HEK293 (cell line): Measurements from ENCODE around the gene PPARG.
A peak's percentile ranks its signal among the peaks of the same experiment; 100 is the strongest.

Experiments
- CTCF ChIA-PET: fragments of 350-600 bp; formaldehyde crosslinking; extraction: SDS; loops from one replicate; lab custom pipeline; 2021; ENCODE audit warnings: antibody characterized with exemption; lab: Yijun Ruan, JAX
- POLR2A ChIA-PET: fragments of 300-600 bp; formaldehyde crosslinking; extraction: SDS; loops from one replicate; lab custom pipeline; 2020; ENCODE audit warnings: antibody characterized with exemption, inconsistent platforms; lab: Yijun Ruan, JAX
- H3K27ac ChIP-seq: fragments of 200-500 bp; sonication (Bioruptor generic); 2 replicates; pipeline ENCODE4 v1.5.1; 2014; ENCODE audit warnings: low read depth, low read length, control low read depth, inconsistent platforms; ENCODE audit errors: extremely low read depth
- H3K36me3 ChIP-seq, 2 experiments: fragments of 200-500 bp in 1 of 2; sonication (Bioruptor generic) in 1 of 2; 1 replicate in 1 of 2; 2 replicates in 1 of 2; pipeline ENCODE4 v1.5.1; 2014 to 2017; ENCODE audit warnings: inconsistent platforms in 2 of 2, low read length in 2 of 2; ENCODE audit not compliant: control insufficient read depth in 2 of 2, insufficient read depth in 1 of 2
- H3K4me1 ChIP-seq: fragments of 200-500 bp; sonication (Bioruptor generic); 2 replicates; pipeline ENCODE4 v1.5.1; 2014; ENCODE audit warnings: mild to moderate bottlenecking, low read length, inconsistent platforms; ENCODE audit not compliant: control insufficient read depth, insufficient read depth
- H3K4me3 ChIP-seq: 2 replicates; pipeline ENCODE4 v1.5.1; 2011; ENCODE audit warnings: low read depth, mild to moderate bottlenecking, control low read depth, low read length, moderate library complexity
- H3K9me3 ChIP-seq: fragments of 200-500 bp; sonication (Bioruptor generic); 2 replicates; pipeline ENCODE4 v1.5.1; 2014; ENCODE audit warnings: low read depth, low read length, inconsistent platforms; ENCODE audit not compliant: control insufficient read depth, insufficient read depth
- BCL11A ChIP-seq: fragments of 450-650 bp; formaldehyde crosslinking; IDR thresholded peaks from 2 replicates; pipeline ENCODE4 v1.5.1; 2016; ENCODE audit warnings: low read depth, missing biosample characterization, missing genetic modification characterization
- BCL6B ChIP-seq: fragments of 450-650 bp; formaldehyde crosslinking; IDR thresholded peaks from 2 replicates; pipeline ENCODE4 v1.5.1; 2017; ENCODE audit warnings: missing biosample characterization, missing genetic modification characterization
- GLIS1 ChIP-seq: fragments of 450-650 bp; formaldehyde crosslinking; IDR thresholded peaks from 2 replicates; pipeline ENCODE4 v1.5.1; 2016; ENCODE audit warnings: missing biosample characterization, missing genetic modification characterization
- MYNN ChIP-seq: fragments of 450-650 bp; formaldehyde crosslinking; IDR thresholded peaks from 2 replicates; pipeline ENCODE4 v1.5.1; 2016; ENCODE audit warnings: missing biosample characterization, missing genetic modification characterization, borderline replicate concordance
- OVOL3 ChIP-seq: fragments of 450-650 bp; formaldehyde crosslinking; IDR thresholded peaks from 2 replicates; pipeline ENCODE4 v1.5.1; 2016; ENCODE audit warnings: missing biosample characterization, missing genetic modification characterization
- REST ChIP-seq: fragments of 450-650 bp; formaldehyde crosslinking; IDR thresholded peaks from 2 replicates; pipeline ENCODE4 v1.5.1; 2016; ENCODE audit warnings: missing biosample characterization, missing genetic modification characterization
- SCRT2 ChIP-seq: fragments of 450-650 bp; formaldehyde crosslinking; IDR thresholded peaks from 2 replicates; pipeline ENCODE4 v1.5.1; 2016; ENCODE audit warnings: missing biosample characterization, missing genetic modification characterization
- SETDB1 ChIP-seq: IDR thresholded peaks from one replicate; pipeline ENCODE4 v1.6.1; 2017; ENCODE audit warnings: mild to moderate bottlenecking, low read length, moderate library complexity, mixed read lengths; ENCODE audit not compliant: insufficient read length
- WT1 ChIP-seq: fragments of 450-650 bp; formaldehyde crosslinking; IDR thresholded peaks from 2 replicates; pipeline ENCODE4 v1.5.1; 2016; ENCODE audit warnings: missing biosample characterization, missing genetic modification characterization
- ZFP37 ChIP-seq: fragments of 450-650 bp; formaldehyde crosslinking; IDR thresholded peaks from 2 replicates; pipeline ENCODE4 v1.5.1; 2016; ENCODE audit warnings: missing biosample characterization, missing genetic modification characterization
- ZFP69B ChIP-seq: fragments of 450-650 bp; formaldehyde crosslinking; IDR thresholded peaks from 2 replicates; pipeline ENCODE4 v1.5.1; 2016; ENCODE audit warnings: missing biosample characterization, missing genetic modification characterization
- ZNF311 ChIP-seq: fragments of 450-650 bp; formaldehyde crosslinking; IDR thresholded peaks from 2 replicates; pipeline ENCODE4 v1.5.1; 2017; ENCODE audit warnings: missing biosample characterization, missing genetic modification characterization, borderline replicate concordance
- ZNF398 ChIP-seq: fragments of 450-650 bp; formaldehyde crosslinking; IDR thresholded peaks from 2 replicates; pipeline ENCODE4 v1.5.1; 2017; ENCODE audit warnings: missing biosample characterization, missing genetic modification characterization
- ZNF416 ChIP-seq: fragments of 450-650 bp; formaldehyde crosslinking; IDR thresholded peaks from 2 replicates; pipeline ENCODE4 v1.5.1; 2016; ENCODE audit warnings: missing biosample characterization, missing genetic modification characterization
- ZNF423 ChIP-seq: fragments of 450-650 bp; formaldehyde crosslinking; IDR thresholded peaks from 2 replicates; pipeline ENCODE4 v1.5.1; 2016; ENCODE audit warnings: missing biosample characterization, missing genetic modification characterization
- ZNF48 ChIP-seq: fragments of 450-650 bp; formaldehyde crosslinking; IDR thresholded peaks from 2 replicates; pipeline ENCODE4 v1.5.1; 2016; ENCODE audit warnings: missing biosample characterization, missing genetic modification characterization
- ZNF600 ChIP-seq: fragments of 450-650 bp; formaldehyde crosslinking; IDR thresholded peaks from 2 replicates; pipeline ENCODE4 v1.5.1; 2016; ENCODE audit warnings: missing biosample characterization, missing genetic modification characterization
- ZNF670 ChIP-seq: fragments of 450-650 bp; formaldehyde crosslinking; IDR thresholded peaks from 2 replicates; pipeline ENCODE4 v1.5.1; 2016; ENCODE audit warnings: missing biosample characterization, missing genetic modification characterization, low read depth
- ZNF776 ChIP-seq: fragments of 450-650 bp; formaldehyde crosslinking; IDR thresholded peaks from 2 replicates; pipeline ENCODE4 v1.5.0; 2017; ENCODE audit warnings: missing biosample characterization, missing genetic modification characterization, borderline replicate concordance
- ZNF785 ChIP-seq: fragments of 450-650 bp; formaldehyde crosslinking; IDR thresholded peaks from 2 replicates; pipeline ENCODE4 v1.5.1; 2016; ENCODE audit warnings: missing biosample characterization, missing genetic modification characterization
- TF ChIP-seq, protein P1 (sequence below): fragments of 450-650 bp; formaldehyde crosslinking; IDR thresholded peaks from 2 replicates; pipeline ENCODE4 v1.5.1; 2016; ENCODE audit warnings: missing biosample characterization, missing genetic modification characterization, borderline replicate concordance

Gene PPARG

DNA sequence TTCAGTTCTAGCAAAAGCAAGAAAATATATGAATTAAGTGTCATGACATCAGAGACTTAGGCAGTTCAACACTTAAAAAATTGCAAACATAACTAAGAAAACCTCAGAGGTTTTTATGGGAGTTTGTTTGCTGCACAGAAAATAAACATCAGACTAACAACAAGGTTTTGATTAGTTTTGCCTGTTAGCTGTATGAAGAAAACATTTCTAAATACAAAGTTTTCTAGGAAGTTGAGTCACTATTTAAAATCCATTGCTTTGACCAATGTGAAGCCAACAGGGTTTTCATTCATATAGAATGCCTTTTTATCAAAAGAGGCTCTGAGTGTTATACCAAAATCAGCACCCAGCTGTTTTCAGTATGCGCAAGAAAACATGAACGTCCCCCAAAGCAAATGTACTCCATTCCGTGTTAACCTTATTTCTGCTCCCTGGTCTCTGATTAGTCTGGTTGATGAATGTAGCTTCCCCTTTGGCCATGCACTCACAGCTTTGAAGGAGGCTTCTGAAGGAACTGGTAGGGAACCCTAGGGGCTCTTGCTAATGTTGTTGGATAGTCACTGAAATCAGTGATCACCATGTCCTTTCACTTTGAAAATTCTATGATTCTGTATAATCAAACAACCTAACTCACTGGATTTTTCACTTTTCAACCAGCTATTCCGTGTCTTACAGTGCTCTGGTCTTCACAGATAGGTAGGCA lies 105.8 kb downstream of the PPARG start:
- no peaks in the 10 kb centered on the region for H3K36me3 ChIP-seq
- H3K27ac ChIP-seq: no peak overlapping the region
- TF ChIP-seq WT1 (tag by site-specific recombination): no peak
- peak; percentile 50; the same call in 1 of the 2 replicates for TF ChIP-seq BCL6B (tag by site-specific recombination)
- no peak for TF ChIP-seq ZNF398 (tag by site-specific recombination)
- ChIA-PET POLR2A (no interaction called here), CTCF (no interaction called here)
- H3K9me3 ChIP-seq: no peaks in the 10 kb centered on the region
- H3K4me3 ChIP-seq: no peak overlapping the region
- peaks cover 4% of the 10 kb centered on the region; the same call in 1 of the 2 replicates for H3K4me1 ChIP-seq

GRCh38 chr3:12395349-12396012 lies 106.6 kb downstream of the PPARG start:
- peaks cover 4% of the 10 kb centered on the region; the same call in 1 of the 2 replicates for H3K4me1 ChIP-seq
- no peak overlapping the region for H3K4me3 ChIP-seq
- POLR2A ChIA-PET: no interaction called here
- CTCF ChIA-PET: no interaction called here
- no peak overlapping the region for H3K27ac ChIP-seq
- H3K9me3 ChIP-seq: no peaks in the 10 kb centered on the region
- TF ChIP-seq ZNF416 (tag by site-specific recombination): no peak
- no peak for TF ChIP-seq SCRT2 (tag by site-specific recombination)
- TF ChIP-seq ZNF785 (tag by site-specific recombination): no peak
- no peak for TF ChIP-seq ZFP69B (tag by site-specific recombination)
- TF ChIP-seq OVOL3 (tag by site-specific recombination): no peak
- TF ChIP-seq ZNF600 (tag by site-specific recombination): no peak
- TF ChIP-seq MYNN (tag by site-specific recombination): no peak
- TF ChIP-seq ZFP37 (tag by site-specific recombination): no peak
- TF ChIP-seq ZNF423 (tag by site-specific recombination): no peak
- no peak for TF ChIP-seq REST (tag by site-specific recombination)
- no peak for TF ChIP-seq ZNF48
- no peak for TF ChIP-seq SETDB1
- no peak for TF ChIP-seq GLIS1 (tag by site-specific recombination)
- no peak for TF ChIP-seq ZNF776 (tag by site-specific recombination)
- TF ChIP-seq ZNF311: no peak
- TF ChIP-seq BCL11A (tag by site-specific recombination): no peak
- TF ChIP-seq ZNF670 (tag by site-specific recombination): no peak
- TF ChIP-seq, protein P1, sequence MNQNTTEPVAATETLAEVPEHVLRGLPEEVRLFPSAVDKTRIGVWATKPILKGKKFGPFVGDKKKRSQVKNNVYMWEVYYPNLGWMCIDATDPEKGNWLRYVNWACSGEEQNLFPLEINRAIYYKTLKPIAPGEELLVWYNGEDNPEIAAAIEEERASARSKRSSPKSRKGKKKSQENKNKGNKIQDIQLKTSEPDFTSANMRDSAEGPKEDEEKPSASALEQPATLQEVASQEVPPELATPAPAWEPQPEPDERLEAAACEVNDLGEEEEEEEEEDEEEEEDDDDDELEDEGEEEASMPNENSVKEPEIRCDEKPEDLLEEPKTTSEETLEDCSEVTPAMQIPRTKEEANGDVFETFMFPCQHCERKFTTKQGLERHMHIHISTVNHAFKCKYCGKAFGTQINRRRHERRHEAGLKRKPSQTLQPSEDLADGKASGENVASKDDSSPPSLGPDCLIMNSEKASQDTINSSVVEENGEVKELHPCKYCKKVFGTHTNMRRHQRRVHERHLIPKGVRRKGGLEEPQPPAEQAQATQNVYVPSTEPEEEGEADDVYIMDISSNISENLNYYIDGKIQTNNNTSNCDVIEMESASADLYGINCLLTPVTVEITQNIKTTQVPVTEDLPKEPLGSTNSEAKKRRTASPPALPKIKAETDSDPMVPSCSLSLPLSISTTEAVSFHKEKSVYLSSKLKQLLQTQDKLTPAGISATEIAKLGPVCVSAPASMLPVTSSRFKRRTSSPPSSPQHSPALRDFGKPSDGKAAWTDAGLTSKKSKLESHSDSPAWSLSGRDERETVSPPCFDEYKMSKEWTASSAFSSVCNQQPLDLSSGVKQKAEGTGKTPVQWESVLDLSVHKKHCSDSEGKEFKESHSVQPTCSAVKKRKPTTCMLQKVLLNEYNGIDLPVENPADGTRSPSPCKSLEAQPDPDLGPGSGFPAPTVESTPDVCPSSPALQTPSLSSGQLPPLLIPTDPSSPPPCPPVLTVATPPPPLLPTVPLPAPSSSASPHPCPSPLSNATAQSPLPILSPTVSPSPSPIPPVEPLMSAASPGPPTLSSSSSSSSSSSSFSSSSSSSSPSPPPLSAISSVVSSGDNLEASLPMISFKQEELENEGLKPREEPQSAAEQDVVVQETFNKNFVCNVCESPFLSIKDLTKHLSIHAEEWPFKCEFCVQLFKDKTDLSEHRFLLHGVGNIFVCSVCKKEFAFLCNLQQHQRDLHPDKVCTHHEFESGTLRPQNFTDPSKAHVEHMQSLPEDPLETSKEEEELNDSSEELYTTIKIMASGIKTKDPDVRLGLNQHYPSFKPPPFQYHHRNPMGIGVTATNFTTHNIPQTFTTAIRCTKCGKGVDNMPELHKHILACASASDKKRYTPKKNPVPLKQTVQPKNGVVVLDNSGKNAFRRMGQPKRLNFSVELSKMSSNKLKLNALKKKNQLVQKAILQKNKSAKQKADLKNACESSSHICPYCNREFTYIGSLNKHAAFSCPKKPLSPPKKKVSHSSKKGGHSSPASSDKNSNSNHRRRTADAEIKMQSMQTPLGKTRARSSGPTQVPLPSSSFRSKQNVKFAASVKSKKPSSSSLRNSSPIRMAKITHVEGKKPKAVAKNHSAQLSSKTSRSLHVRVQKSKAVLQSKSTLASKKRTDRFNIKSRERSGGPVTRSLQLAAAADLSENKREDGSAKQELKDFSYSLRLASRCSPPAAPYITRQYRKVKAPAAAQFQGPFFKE: no peak
- no peaks in the 10 kb centered on the region for H3K36me3 ChIP-seq
